CD4-positive, alpha-beta T cell treated with Interleukin-17A for 1 hour (primary cell): Measurements from ENCODE around the gene PTTG1IP.

Experiments used
- DNase-seq: peaks from one replicate; pipeline ENCODE4 v3.0.0-alpha.2; 2020

Gene PTTG1IP

GRCh38 chr21:44862869-44863685 lies 10.4 kb downstream of the PTTG1IP start:
- DNase-seq: no peak

- no peak for DNase-seq
Observed at GRCh38 chr21:44858791-44859190, 14.7 kb downstream of the PTTG1IP start.

GRCh38 chr21:44858291-44858690 lies 15.2 kb downstream of the PTTG1IP start:
- no peak for DNase-seq

GRCh38 chr21:44857127-44857892 lies 16.2 kb downstream of the PTTG1IP start:
- no peak for DNase-seq

GRCh38 chr21:44856131-44856530 lies 17.4 kb downstream of the PTTG1IP start:
- no peak for DNase-seq

- no peak for DNase-seq
Observed at GRCh38 chr21:44855572-44855971, 17.9 kb downstream of the PTTG1IP start.

- no peak for DNase-seq
Observed at GRCh38 chr21:44854664-44855446, 18.6 kb downstream of the PTTG1IP start.

- DNase-seq: peak; percentile 28
Observed at GRCh38 chr21:44854391-44854663, 19.2 kb downstream of the PTTG1IP start.

GRCh38 chr21:44853601-44854390 lies 19.7 kb downstream of the PTTG1IP start:
- no peak for DNase-seq

- DNase-seq: no peak
Observed at GRCh38 chr21:44850905-44851657, 22.4 kb downstream of the PTTG1IP start.

- no peak for DNase-seq
Observed at GRCh38 chr21:44850208-44850800, 23.2 kb downstream of the PTTG1IP start.

- DNase-seq: no peak
Observed at GRCh38 chr21:44849616-44850130, 23.8 kb downstream of the PTTG1IP start.

GRCh38 chr21:44848821-44849521 lies 24.5 kb downstream of the PTTG1IP start:
- no peak for DNase-seq

- no peak for DNase-seq
Observed at GRCh38 chr21:44847261-44848056, 26.0 kb downstream of the PTTG1IP start.

- peak; percentile 41 for DNase-seq
Observed at GRCh38 chr21:44846485-44847260, 26.8 kb downstream of the PTTG1IP start.

GRCh38 chr21:44846224-44846484 lies 27.3 kb downstream of the PTTG1IP start:
- DNase-seq: no peak

- peak; percentile 56 for DNase-seq
Observed at GRCh38 chr21:44845418-44846223, 27.9 kb downstream of the PTTG1IP start.

GRCh38 chr21:44844256-44844655 lies 29.2 kb downstream of the PTTG1IP start:
- DNase-seq: no peak
